ENCODE data around the gene GRIA4.
"Not testable (repeated sequence)": the region's sequence is repeated elsewhere in the genome, so short reads cannot be mapped to it uniquely, and the experiment has no call there.

Gene GRIA4

GRCh38 chr11:105785850-105786249 is 176.0 kb downstream of the GRIA4 start:
- not testable (repeated sequence) for DNase-seq (ENCODE audit: low read depth in 2 of 2, low spot score in 1 of 2)

GRCh38 chr11:105786741-105787140 is 176.9 kb downstream of the GRIA4 start:
- DNase-seq (ENCODE audit: low read depth in 2 of 2, low spot score in 1 of 2) = no peak

DNA sequence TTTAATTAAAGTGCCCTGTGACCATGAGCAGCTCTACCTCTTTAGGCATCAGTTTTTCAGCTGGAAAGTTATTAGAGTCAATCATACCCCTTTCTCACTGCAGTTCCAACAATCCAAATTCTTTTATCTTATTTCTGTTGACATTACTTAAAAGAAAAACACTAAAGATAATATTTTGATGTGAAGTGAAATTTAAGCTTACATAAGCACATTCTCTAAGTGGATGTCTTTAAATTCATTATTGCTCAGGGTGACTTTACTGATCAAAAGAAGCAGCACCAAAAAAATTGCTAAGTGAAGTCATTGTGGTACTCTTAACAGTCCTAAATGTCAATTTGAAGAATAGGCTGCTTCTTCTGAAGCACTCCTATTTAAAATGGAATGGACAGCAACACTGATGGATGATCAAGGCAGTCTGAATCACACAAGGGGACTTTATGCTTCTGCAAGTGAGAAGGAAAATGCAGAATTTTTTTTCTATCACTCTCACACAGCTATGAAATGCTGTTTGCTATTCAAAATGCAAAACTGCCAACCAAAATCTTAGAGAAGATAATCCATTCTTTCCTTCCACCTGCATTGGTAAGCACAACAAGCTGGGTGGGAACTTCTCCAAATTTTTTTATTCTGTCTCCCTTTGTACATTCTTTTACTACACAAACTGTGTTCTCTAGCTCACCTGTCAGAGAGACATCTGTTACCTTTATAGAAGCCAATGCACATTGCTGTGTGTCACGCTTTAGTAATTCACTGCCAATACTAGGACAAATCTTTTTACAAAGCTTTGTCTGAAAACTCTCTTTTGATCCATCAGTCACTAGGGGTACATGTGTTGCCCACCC is 179.9 kb downstream of the GRIA4 start:
- no peak for DNase-seq (ENCODE audit: low read depth in 2 of 2, low spot score in 1 of 2)

- no peak for DNase-seq (ENCODE audit: low read depth in 2 of 2, low spot score in 1 of 2)
Observed at GRCh38 chr11:105790840-105791239, 181.0 kb downstream of the GRIA4 start.

GRCh38 chr11:105793092-105793491 is 183.2 kb downstream of the GRIA4 start:
- no peak for DNase-seq (ENCODE audit: low read depth in 2 of 2, low spot score in 1 of 2)

- DNase-seq (ENCODE audit: low read depth in 2 of 2, low spot score in 1 of 2) = no peak
Observed at GRCh38 chr11:105799263-105799662, 189.4 kb downstream of the GRIA4 start.

DNA sequence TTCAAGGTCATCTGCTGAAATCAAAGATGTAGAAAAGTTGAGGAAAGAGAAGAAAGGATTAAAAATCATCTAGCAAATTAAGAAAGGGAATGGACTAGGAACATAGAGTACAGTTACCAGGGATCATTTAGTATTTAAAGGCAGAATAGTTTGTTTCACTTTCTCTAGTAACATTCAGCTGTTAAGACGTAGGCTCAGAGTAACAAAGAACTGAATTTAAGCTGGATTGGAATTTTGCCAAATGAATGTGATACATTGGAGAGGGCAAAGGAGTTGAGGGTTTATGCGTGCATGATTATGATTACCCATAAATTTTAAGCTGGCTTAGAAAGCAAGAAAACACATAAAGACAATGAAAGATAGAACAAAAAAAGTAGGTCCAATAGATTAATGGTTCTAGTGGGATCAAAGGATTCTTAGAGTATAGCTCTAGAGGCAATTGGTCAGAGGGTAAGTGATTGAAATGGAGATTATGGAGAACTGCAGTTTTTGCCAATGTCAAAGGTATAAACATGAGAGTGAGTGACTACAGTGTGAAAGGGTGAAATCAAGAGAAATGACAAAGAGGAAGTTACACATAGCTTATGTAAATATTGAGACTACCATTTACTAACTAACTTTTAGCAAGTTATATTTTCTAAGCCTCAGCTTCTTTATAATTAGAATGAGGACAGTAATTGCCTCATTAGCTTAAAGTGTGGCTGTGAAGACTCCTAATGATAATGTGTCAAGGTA is 190.0 kb downstream of the GRIA4 start:
- DNase-seq (ENCODE audit: low read depth in 2 of 2, low spot score in 1 of 2) = no peak

- no peak for DNase-seq (ENCODE audit: low read depth in 2 of 2, low spot score in 1 of 2)
Observed at GRCh38 chr11:105802390-105802789, 192.5 kb downstream of the GRIA4 start.

GRCh38 chr11:105811242-105811641 is 201.4 kb downstream of the GRIA4 start:
- no peak for DNase-seq (ENCODE audit: low read depth in 2 of 2, low spot score in 1 of 2)

DNA sequence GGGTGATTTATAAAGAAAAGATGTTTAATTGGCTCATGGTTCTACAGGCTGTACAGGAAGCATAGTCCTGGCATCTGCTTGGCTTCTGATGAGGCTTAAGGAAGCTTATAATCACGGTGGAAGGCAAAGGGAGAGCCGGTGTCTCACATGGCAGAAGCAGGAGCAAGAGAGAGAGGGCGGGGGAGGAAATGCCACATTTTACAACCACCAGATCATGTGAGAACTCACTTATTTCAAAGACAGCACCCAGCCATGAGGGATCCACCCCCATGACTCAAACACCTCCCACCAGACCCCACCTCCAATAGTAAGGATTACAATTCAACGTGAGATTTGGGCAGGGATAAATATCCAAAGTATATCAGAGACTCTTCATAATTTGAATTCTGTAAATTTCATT is 211.5 kb downstream of the GRIA4 start:
- DNase-seq (ENCODE audit: low read depth in 2 of 2, low spot score in 1 of 2) = no peak

GRCh38 chr11:105821781-105822180 is 211.9 kb downstream of the GRIA4 start:
- no peak for DNase-seq (ENCODE audit: low read depth in 2 of 2, low spot score in 1 of 2)

- no peak for DNase-seq (ENCODE audit: low read depth in 2 of 2, low spot score in 1 of 2)
Observed at GRCh38 chr11:105823495-105824033, 213.7 kb downstream of the GRIA4 start.

DNA sequence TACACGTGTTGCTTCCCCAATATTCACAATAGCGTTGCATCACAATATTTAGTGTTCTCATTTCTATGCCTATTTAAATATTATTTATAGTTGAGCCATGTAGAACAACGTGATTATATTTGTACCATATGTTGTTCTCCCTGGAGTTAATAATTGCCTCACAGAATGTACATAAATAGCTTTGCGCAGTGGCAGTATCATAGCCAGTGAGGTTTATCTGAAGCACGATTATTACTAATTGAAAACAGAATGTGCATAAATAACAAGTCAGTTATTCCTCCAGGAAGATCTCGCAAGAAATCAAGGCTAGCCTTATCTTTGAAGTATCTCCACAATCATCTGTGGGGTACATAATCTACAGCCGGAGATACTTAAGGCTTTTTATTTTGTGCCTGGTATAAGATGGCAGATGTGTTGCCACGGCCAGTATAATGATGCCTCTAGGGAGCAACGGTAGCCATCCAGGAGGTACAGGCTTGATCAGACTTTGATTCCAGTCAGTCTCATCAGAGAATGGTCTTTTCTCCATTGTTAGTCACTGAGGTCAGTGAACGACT is 214.7 kb downstream of the GRIA4 start:
- DNase-seq (ENCODE audit: low read depth in 2 of 2, low spot score in 1 of 2) = no peak

GRCh38 chr11:105825141-105825540 is 215.3 kb downstream of the GRIA4 start:
- no peak for DNase-seq (ENCODE audit: low read depth in 2 of 2, low spot score in 1 of 2)

GRCh38 chr11:105827906-105828305 is 218.0 kb downstream of the GRIA4 start:
- no peak for DNase-seq (ENCODE audit: low read depth in 2 of 2, low spot score in 1 of 2)

- DNase-seq (ENCODE audit: low read depth in 2 of 2, low spot score in 1 of 2) = no peak
Observed at GRCh38 chr11:105829084-105829483, 219.2 kb downstream of the GRIA4 start.

DNA sequence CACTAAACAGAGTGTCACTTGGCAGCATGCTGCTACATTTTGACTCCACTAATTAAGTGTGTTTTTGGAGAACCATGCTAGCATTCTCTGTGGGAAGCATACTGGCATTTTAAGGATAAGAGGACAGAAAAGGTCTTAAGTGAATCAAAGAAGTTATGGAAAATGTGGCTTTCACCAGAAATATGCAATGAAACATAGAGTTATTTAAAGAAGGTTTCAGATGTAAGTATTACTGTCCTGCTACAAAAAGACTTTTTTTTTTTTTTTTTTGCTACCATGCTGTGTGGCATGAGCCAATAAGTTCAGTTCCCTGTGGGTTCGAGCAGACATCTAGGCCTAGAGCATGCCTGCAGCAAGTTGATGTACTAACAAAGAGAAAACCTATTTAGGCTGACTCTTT is 224.6 kb downstream of the GRIA4 start:
- no peak for DNase-seq (ENCODE audit: low read depth in 2 of 2, low spot score in 1 of 2)

GRCh38 chr11:105838668-105839384 is 229.0 kb downstream of the GRIA4 start:
- DNase-seq (ENCODE audit: low read depth in 2 of 2, low spot score in 1 of 2) = no peak

- no peak for DNase-seq (ENCODE audit: low read depth in 2 of 2, low spot score in 1 of 2)
Observed at GRCh38 chr11:105840391-105840790, 230.5 kb downstream of the GRIA4 start.

GRCh38 chr11:105852403-105852802 is 242.5 kb downstream of the GRIA4 start:
- no peak for DNase-seq (ENCODE audit: low read depth in 2 of 2, low spot score in 1 of 2)

DNA sequence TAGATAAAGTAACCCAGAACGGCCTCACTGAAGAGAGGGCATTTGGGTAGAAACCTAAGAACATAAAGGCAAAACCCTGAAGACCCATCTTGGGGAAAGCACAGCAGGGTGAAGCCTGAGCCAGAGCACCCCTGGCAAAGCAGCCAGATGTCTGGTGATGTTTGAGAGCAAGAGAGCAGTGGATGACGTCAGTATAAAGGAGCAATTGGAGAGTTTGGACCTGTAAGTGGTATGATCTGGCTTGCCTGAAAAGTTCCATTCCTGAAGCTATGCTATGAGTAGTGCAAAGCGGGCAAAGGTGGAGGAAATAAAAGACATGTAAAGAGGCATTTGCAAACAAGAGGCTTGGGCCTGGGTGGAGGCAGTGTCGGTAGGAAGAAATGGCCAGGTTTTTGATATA is 244.4 kb downstream of the GRIA4 start:
- no peak for DNase-seq (ENCODE audit: low read depth in 2 of 2, low spot score in 1 of 2)

Data from stimulated activated CD8-positive, alpha-beta memory T cell treated with anti-CD3 and anti-CD28 coated beads, Interleukin-4, amount 100 ng/mL, for 1 hour (primary cell).